NCI-H69 (cell line): Measurements from ENCODE around the gene AKT2.

Experiments used
- DNase-seq: peaks from one replicate; lab custom pipeline; 2025; lab: John Stamatoyannopoulos, UW

AKT2 gene

GRCh38 chr19:40273469-40274360, 11.4 kb downstream of the AKT2 start:
- no peak for DNase-seq

GRCh38 chr19:40272261-40272660, 12.9 kb downstream of the AKT2 start:
- DNase-seq = no peak

- DNase-seq = no peak
Observed at GRCh38 chr19:40271706-40272105, 13.4 kb downstream of the AKT2 start.

- DNase-seq = peak; percentile 68
Observed at GRCh38 chr19:40270362-40271089, 14.6 kb downstream of the AKT2 start.

- no peak for DNase-seq
Observed at GRCh38 chr19:40269216-40269940, 15.8 kb downstream of the AKT2 start.

- no peak for DNase-seq
Observed at GRCh38 chr19:40267601-40267997, 17.5 kb downstream of the AKT2 start.

GRCh38 chr19:40266912-40267600, 18.1 kb downstream of the AKT2 start:
- DNase-seq = no peak

- DNase-seq = peak; percentile 93
Observed at GRCh38 chr19:40266119-40266518, 19.0 kb downstream of the AKT2 start.

GRCh38 chr19:40265763-40266099, 19.4 kb downstream of the AKT2 start:
- no peak for DNase-seq

- DNase-seq = no peak
Observed at GRCh38 chr19:40265055-40265762, 19.9 kb downstream of the AKT2 start.

GRCh38 chr19:40264314-40265054, 20.7 kb downstream of the AKT2 start:
- DNase-seq = peak; percentile 27

- DNase-seq = no peak
Observed at GRCh38 chr19:40263440-40264313, 21.5 kb downstream of the AKT2 start.

GRCh38 chr19:40262422-40262821, 22.7 kb downstream of the AKT2 start:
- DNase-seq = peak; percentile 88

- DNase-seq = no peak
Observed at GRCh38 chr19:40261631-40262030, 23.5 kb downstream of the AKT2 start.

GRCh38 chr19:40257096-40257517, 28.0 kb downstream of the AKT2 start:
- peak; percentile 70 for DNase-seq

- DNase-seq = no peak
Observed at GRCh38 chr19:40256512-40256911, 28.6 kb downstream of the AKT2 start.

- DNase-seq = no peak
Observed at GRCh38 chr19:40255619-40256166, 29.5 kb downstream of the AKT2 start.

- DNase-seq = no peak
Observed at GRCh38 chr19:40254714-40255418, 30.3 kb downstream of the AKT2 start.

GRCh38 chr19:40253611-40254092, 31.5 kb downstream of the AKT2 start:
- no peak for DNase-seq
